Epidermal melanocyte (primary cell): ENCODE data around the gene HARBI1.

Experiments used
- DNase-seq: peaks from one replicate; pipeline ENCODE4 v3.0.0; 2011; ENCODE audit warnings: low spot score; ENCODE audit not compliant: insufficient read length

The HARBI1 gene

GRCh38 chr11:46633291-46634217 lies 16.5 kb upstream of the HARBI1 start:
- no peak for DNase-seq

GRCh38 chr11:46632502-46632901 lies 15.5 kb upstream of the HARBI1 start:
- no peak for DNase-seq

- no peak for DNase-seq
Observed at GRCh38 chr11:46631676-46632075, 14.6 kb upstream of the HARBI1 start.

- no peak for DNase-seq
Observed at GRCh38 chr11:46630237-46630636, 13.2 kb upstream of the HARBI1 start.

GRCh38 chr11:46628961-46629360 lies 11.9 kb upstream of the HARBI1 start:
- DNase-seq, result no peak

GRCh38 chr11:46625406-46625805 lies 8.4 kb upstream of the HARBI1 start:
- DNase-seq, result no peak

- DNase-seq, result no peak
Observed at GRCh38 chr11:46618837-46619236, 1.8 kb upstream of the HARBI1 start.

GRCh38 chr11:46617972-46618314 lies 916 bp upstream of the HARBI1 start:
- no peak for DNase-seq

- DNase-seq, result no peak
Observed at GRCh38 chr11:46616551-46617133, 385 bp downstream of the HARBI1 start.

GRCh38 chr11:46615756-46616155 lies 1.3 kb downstream of the HARBI1 start:
- no peak for DNase-seq

GRCh38 chr11:46612326-46612725 lies 4.7 kb downstream of the HARBI1 start:
- no peak for DNase-seq

GRCh38 chr11:46611526-46612304 lies 5.3 kb downstream of the HARBI1 start:
- no peak for DNase-seq

- no peak for DNase-seq
Observed at GRCh38 chr11:46609386-46609785, 7.6 kb downstream of the HARBI1 start.

- no peak for DNase-seq
Observed at GRCh38 chr11:46607516-46607915, 9.5 kb downstream of the HARBI1 start.

- DNase-seq, result no peak
Observed at GRCh38 chr11:46604796-46605195, 12.2 kb downstream of the HARBI1 start.

GRCh38 chr11:46603704-46604308 lies 13.2 kb downstream of the HARBI1 start:
- DNase-seq, result no peak

GRCh38 chr11:46601129-46601528 lies 15.9 kb downstream of the HARBI1 start:
- no peak for DNase-seq

GRCh38 chr11:46600194-46600960 lies 16.6 kb downstream of the HARBI1 start:
- DNase-seq, result no peak

GRCh38 chr11:46599340-46600193 lies 17.5 kb downstream of the HARBI1 start:
- peak; percentile 32 for DNase-seq

- no peak for DNase-seq
Observed at GRCh38 chr11:46597609-46598219, 19.3 kb downstream of the HARBI1 start.
